Astrocyte of the cerebellum (primary cell): Measurements from ENCODE around the gene PCSK9.

ENCODE experiments used
- DNase-seq: peaks from one replicate; pipeline ENCODE4 v3.0.0-alpha.2; 2011; ENCODE audit warnings: low read depth
- H3K4me3 ChIP-seq: 2 replicates; pipeline ENCODE4 v1.5.1; 2011; ENCODE audit warnings: mild to moderate bottlenecking, low read depth, low read length, moderate library complexity
- in situ Hi-C: cut with HindIII; loops from 2 replicates; pipeline ENCODE4 v1.10.0; 2017; ENCODE audit warnings: low sequenced_read_pairs
- TF ChIP-seq, protein P1 (sequence below): IDR thresholded peaks from 2 replicates; pipeline ENCODE4 v1.5.1; 2012; ENCODE audit warnings: low read length, low read depth, moderate library complexity, mild to moderate bottlenecking; ENCODE audit errors: missing control alignments

Gene PCSK9

DNA sequence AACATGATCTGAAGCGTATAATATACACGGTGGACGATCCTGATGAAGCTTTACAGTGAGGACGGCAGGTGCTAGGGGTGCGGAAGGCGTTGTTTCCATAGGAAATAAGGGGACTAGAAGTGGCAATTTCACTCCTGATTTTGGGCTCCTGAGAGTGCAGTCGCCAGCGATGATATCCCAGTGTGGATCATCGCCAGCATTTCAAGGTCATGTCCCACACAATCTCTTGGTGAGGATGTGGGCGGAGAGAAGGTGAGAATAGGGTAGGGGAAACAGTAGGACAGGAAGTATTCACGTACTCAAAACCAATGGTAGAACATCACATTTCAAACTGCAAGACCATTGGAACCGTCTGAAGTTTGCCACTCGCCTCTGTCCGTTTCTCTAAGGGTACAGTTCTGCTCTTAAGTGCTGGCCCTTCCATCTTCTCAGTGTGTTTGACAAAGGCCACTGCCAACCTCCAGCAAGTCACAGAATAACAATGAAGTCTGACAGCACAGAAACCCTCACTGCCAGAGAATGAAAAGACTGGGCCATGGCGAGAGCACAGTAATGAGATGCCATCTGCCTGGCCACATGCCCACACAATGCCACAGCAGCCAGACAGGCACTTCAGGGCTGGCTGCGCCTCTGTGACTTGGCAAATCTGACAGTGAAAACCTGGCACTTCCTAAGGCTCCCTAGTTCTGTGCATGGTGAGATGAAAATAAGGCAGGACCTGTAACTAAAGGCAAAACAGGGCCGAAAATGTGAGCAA, 27.9 kb downstream of the PCSK9 start:
- no peak overlapping the region for H3K4me3 ChIP-seq
- in situ Hi-C loops, result no loop called here
- TF ChIP-seq, protein P1, sequence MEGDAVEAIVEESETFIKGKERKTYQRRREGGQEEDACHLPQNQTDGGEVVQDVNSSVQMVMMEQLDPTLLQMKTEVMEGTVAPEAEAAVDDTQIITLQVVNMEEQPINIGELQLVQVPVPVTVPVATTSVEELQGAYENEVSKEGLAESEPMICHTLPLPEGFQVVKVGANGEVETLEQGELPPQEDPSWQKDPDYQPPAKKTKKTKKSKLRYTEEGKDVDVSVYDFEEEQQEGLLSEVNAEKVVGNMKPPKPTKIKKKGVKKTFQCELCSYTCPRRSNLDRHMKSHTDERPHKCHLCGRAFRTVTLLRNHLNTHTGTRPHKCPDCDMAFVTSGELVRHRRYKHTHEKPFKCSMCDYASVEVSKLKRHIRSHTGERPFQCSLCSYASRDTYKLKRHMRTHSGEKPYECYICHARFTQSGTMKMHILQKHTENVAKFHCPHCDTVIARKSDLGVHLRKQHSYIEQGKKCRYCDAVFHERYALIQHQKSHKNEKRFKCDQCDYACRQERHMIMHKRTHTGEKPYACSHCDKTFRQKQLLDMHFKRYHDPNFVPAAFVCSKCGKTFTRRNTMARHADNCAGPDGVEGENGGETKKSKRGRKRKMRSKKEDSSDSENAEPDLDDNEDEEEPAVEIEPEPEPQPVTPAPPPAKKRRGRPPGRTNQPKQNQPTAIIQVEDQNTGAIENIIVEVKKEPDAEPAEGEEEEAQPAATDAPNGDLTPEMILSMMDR, result no peak
- no peak for DNase-seq

DNA sequence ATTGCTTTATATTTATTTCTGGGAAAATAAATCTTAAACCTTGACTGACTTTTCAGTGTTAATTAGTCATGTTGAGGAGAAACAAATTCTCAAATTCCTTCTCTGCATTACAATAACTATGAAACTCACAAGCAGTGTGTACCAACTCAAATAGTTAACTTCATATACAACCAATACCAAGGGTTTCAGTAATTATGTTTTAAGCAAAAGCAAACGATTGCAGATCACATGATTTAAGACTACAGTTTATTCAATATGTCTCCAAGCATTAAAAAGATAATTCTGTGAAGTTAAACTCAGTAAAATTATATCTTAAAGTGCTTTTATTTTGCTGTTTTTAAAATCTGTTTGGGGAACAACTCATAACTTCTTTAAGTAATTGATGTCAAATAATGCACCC, 28.6 kb downstream of the PCSK9 start:
- DNase-seq, result no peak
- TF ChIP-seq, protein P1, result no peak
- in situ Hi-C loops, result no loop called here
- H3K4me3 ChIP-seq, result no peak overlapping the region

- DNase-seq, result no peak
- in situ Hi-C loops, result no loop called here
- no peak overlapping the region for H3K4me3 ChIP-seq
- TF ChIP-seq, protein P1, result no peak
These were observed 29.3 kb downstream of the PCSK9 start for GRCh38 chr1:55068638-55069037.

- DNase-seq, result no peak
- no peak overlapping the region for H3K4me3 ChIP-seq
- TF ChIP-seq, protein P1, result no peak
- in situ Hi-C loops, result no loop called here
These were observed 29.9 kb downstream of the PCSK9 start for GRCh38 chr1:55069280-55069679.

DNA sequence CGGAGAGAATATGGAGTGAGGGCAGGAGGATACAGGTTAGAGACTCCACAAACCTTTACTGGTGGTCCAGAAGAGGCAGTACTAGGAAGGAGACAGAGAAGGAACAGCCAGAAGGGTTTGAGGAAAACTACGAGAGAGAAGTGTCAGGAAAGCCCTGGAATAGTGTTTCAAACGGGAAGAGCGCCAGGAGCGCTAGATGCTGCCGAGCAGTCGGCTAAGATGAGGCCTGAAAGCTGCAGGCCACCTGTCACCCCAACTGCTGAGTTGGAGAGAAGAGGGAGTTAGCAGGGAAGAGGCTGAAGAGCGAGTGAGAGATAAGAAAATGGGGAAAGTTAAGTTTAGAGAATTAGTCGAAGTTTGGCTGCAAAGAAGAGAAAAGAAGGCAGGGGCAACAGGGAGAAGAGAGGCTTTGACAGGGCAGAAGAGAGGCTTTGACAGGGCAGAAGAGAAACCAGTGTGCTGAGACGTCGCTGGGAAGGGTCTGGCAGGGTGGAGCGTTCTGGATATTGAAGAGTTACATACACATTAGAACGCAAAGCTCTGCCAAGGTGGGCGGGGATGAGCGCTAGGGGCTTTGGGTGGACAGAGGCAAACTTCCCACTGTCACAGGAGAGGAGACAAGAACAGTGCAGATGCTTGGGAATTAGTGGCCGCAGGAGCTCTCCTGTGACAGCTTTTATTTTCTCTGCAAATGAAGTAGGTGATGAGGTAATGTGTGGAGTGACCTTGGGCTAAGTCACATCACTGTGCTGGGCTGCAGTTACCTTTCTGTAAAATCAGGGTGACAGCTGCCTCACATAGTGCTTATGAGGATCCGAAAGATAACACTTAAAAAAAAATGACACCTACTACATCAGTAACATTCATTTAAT, 31.2 kb downstream of the PCSK9 start:
- H3K4me3 ChIP-seq, result no peak overlapping the region
- DNase-seq, result no peak
- in situ Hi-C loops, result no loop called here
- TF ChIP-seq, protein P1, result no peak

DNA sequence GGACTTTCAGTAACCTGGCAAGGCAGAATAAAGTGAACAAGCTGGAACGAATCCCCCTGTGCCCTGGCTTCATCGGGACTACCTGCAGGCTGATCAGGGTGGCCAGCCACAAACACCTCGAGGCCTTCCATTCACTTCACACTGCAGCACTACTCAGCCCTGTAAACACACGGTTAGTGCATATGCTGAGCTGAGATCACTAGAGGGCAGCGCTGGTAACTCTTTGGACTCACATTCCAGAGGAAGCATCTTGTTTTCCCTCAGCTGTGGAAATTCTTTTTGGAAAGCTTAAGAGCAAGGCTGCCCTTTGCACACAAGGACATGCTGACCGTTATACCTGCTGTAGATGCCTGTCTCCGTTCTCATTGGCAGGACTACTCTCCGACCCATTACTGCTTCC, 32.1 kb downstream of the PCSK9 start:
- DNase-seq, result peak; percentile 39
- no peak overlapping the region for H3K4me3 ChIP-seq
- in situ Hi-C loops, result no loop called here
- TF ChIP-seq, protein P1, result peak; percentile 73
